ENCODE results near the gene EMP1. TPM values are rescaled to one million over a fixed set of nuclear protein-coding genes. Genes with fewer than 3 reads are reported as not detected.

EMP1 gene
- total RNA-seq, 1 experiment from 2014 or later: 28.7 TPM

DNA sequence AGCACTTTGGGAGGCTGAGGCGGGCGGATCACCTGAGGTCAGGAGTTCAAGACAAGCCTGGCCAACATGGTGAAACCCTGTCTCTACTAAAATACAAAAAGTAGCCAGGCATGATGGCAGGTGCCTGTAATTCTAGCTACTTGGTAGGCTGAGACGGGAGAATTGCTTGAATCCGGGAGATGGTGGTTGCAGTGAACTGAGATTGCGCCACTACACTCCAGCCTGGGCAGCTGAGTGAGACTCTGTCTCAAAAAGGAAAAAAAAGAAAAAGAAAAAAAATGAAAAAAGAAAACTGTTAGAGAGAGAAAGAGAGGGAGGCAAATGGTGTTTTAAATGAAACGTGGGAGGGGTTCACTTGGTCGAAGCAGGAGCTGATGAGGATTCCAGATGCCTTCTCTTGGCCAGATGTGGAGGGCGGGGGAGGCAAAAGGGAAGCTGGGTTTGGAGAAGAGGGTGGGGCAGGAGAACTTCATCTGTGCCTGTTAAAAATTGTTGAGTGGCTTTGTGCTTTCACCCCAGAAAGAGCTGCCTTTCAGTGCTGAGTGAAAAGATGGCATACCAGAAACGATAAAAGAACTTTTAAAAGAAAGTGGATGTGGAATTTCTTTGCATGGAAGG, 1.1 kb downstream of the EMP1 start:
- no peak for DNase-seq (ENCODE audit: low spot score)

DNA sequence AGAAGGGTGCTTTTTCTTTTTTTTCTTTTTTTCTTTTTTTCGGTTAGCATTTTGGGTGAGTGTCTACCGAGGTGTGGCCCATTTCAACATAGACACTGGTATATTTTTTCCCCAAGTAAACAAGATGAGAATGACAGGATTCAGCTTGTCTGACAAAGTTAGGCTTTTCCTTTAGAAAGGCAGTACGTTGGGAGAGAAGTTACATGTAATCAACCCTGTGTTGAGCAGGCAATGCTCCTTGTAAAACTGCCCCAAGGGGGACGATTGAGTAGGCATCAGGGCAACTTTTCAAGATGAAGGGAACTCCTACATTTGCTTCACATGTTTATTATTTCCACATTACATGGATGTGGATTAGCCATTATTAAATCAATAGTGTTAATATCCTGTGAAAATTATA, 1.7 kb downstream of the EMP1 start:
- DNase-seq (ENCODE audit: low spot score): no peak

DNA sequence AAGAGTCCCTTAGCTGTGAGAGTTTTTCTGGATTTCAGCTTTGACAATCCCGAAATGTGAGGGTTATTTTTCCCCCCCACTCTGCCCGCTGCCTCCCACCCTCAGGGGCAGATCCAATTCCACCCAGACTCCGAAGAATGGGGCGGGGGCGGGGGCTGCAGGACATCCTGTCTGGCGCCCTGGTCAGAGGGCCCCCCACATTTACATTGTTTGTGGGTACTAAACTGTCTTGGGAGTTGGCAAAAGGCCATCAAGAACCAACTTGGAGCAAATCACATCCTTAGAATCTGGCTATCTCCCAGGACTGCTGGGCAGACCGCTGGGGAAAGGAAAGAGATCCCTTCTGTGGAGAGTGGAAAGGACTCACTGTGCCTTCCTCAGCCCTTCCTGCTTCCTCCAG, 2.4 kb downstream of the EMP1 start:
- no peak for DNase-seq (ENCODE audit: low spot score)

GRCh38 chr12:13199592-13199991, 3.1 kb downstream of the EMP1 start:
- no peak for DNase-seq (ENCODE audit: low spot score)

DNA sequence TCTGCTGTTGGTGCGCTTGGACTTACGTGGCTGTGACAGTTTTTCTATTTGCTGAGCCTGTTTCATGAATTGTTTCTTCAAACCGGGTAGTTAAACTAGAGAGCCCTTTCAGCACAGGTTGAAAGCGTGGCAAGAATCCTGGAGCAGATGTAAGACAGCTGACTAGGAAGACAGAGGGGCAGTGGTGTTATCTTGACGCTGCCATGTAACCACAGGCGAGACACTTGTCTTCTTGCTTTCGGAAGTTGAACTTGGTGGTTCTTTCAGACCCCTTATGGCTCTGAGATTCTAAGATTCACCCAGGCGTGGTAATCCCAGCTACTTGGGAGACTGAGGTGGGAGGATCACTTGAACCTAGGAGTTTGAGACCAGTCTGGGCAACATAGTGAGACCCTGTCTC, 4.3 kb downstream of the EMP1 start:
- no peak for DNase-seq (ENCODE audit: low spot score)

DNA sequence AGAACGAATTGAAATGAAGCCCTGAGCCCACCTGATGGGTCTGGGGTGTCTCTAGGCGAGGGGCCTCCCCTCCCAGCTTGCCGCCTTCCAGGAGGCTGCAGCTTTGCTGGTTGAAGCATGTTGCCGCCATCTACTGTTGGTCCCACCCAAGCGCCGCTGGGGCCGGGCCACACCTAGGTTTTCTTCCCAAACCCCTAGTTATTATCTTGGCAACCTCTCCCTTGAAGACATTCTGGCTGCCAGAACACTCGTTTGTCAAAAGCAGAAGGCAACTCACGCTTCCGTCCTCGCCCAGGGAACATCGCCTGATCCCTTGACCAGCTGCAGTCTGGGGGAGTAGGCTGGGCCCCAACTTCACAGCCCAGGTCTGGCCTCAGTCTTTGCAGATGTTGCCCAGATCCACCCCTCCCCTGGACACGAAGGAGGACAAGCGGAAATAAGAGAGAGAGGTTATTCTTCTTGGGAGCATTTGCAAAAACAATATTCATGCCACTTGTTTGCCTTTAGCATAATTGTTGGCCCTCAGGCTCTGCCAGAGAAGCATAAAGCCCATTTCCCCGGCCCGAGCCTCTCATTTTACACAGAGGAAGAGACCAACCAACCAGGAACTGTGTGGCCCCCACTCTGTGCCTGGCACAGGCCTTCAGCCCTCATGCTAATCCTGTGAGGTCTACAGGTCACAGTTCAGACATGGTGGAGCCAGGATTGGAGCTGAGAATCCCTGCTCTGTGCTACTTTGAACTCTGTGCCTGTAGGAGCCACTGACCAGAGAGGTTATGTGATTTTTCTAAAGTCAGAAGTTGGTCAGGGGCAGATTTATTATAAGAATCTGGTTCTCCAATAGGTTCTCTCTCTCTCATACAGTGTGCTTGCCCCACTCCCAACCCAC, 6.8 kb downstream of the EMP1 start:
- DNase-seq (ENCODE audit: low spot score): no peak

DNA sequence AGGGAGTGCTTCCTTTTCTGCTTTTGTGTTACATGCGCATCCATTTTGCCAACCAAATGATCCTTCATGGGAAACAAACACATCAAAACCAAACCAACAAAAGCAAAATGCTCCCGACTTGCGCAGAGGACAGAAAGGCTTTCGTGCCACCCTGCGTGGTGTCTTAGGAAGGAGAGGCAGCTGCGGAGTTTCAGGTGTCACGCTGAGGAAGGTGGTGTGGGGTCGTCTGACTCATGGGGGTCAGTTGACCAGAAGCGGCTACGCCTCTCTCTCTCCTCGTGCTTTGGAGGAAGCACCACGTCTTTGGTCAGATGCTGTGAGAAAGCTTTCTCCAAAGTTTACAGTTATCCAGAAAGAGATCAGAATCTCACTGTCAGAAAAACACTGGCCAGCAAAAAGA, 7.9 kb downstream of the EMP1 start:
- peak; percentile 43 for DNase-seq (ENCODE audit: low spot score)

DNA sequence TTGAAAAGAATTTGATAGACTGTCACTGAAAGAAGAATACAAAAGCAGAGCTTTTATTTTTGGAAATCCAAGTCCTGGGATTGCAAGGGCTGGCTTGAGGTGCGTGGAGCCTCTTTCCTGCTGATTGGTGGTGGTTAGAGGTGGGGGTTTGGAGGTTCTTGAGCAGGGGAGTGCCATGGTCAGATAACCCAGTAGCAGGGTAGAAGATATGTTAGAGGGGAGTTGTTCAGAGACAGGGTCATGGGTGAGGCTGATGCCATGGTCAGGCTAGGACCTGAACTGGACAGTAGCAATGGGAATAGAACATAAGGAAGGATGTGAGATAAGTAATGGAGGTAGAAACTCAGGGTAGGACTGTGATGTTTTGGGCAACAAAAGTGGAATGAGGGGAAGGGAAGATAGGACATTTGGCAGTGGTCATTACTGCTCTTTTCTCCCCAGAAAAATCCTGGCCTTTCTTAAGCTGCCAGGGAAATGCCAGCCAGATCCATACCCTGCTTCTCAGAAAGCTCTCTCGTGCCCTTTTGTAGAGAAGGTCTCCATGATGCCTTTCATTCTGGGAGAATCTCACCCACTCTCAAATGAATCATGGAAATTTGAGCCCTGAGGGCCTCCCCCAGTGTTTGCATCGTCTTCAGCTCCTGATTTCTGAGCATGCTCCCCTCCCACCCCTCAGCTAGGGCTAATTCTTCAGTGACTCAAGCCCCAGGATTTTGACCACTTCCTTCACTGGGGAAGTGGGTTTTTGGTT, 9.5 kb downstream of the EMP1 start:
- peak; percentile 94 for DNase-seq (ENCODE audit: low spot score)

GRCh38 chr12:13206560-13206897, 10.0 kb downstream of the EMP1 start:
- DNase-seq (ENCODE audit: low spot score): no peak

GRCh38 chr12:13208533-13209435, 12.3 kb downstream of the EMP1 start:
- no peak for DNase-seq (ENCODE audit: low spot score)

DNA sequence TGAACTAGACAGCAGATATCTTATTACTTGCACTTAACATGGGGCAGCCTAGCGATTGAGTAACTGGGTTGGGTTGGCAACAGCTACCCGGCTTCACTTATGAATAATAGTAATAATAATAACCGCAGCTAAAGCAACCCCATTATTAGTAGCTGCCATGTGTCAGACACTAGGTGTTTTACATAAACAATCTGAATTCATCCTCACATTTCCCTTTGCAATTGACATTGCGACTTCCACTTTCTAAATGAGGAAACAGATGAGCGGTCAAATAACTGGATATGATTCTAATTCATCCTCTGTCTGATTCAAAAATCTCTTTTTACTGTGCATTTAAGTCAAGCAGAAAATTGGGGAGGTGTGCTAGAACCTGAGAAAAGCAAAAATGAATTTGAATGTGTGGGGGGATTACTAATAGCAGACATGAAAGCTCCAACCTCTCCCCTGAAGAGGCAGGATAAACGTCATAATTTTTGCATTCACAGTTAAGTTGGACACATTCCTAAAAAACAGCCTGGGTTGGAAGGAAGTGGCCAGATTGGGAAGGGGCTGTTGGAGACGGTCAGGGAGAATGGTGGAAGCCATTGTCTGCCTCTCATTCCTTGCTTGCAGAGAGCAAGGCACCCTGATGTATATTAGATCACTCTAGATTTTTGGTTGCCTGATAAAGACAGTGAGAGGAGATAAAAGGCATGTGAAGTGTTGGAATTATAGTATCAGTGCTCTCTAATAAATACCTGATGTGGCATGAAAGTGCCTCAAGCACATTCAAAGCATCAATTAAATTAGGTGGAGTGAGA, 13.1 kb downstream of the EMP1 start:
- DNase-seq (ENCODE audit: low spot score): no peak

GRCh38 chr12:13210236-13211190, 14.0 kb downstream of the EMP1 start:
- no peak for DNase-seq (ENCODE audit: low spot score)

GRCh38 chr12:13211191-13211858, 14.8 kb downstream of the EMP1 start:
- DNase-seq (ENCODE audit: low spot score): no peak

- DNase-seq (ENCODE audit: low spot score): peak; percentile 61
Measured at GRCh38 chr12:13211859-13212664, 15.5 kb downstream of the EMP1 start.

DNA sequence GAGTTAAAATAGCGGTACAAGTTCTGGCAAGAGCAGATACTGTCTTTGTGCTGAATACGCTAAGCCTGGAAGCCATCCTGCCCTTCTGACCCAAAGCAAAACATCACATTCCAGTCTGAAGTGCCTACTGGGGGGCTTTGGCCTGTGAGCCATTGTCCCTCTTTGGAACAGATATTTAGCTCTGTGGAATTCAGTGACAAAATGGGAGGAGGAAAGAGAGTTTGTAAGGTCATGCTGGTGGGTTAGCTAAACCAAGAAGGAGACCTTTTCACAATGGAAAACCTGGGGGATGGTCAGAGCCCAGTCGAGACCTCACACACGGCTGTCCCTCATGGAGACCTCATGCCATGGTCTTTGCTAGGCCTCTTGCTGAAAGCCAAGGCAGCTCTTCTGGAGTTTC, 18.5 kb downstream of the EMP1 start:
- DNase-seq (ENCODE audit: low spot score): no peak

- DNase-seq (ENCODE audit: low spot score): no peak
Measured at GRCh38 chr12:13218641-13219040, 22.1 kb downstream of the EMP1 start.

- DNase-seq (ENCODE audit: low spot score): no peak
Measured at GRCh38 chr12:13219320-13219719, 22.8 kb downstream of the EMP1 start.

- no peak for DNase-seq (ENCODE audit: low spot score)
Measured at GRCh38 chr12:13220838-13221237, 24.3 kb downstream of the EMP1 start.
